HepG2 (cell line): ENCODE measurements around the gene CASKIN2. TPM values are rescaled to one million over a fixed set of nuclear protein-coding genes. Genes with fewer than 3 reads are reported as not detected.

Experiments used
- CSRNP2 ChIP-seq: sonication (generic); formaldehyde crosslinking; conservative IDR thresholded peaks from 2 replicates; pipeline ENCODE4 v1.8.0; 2022; ENCODE audit warnings: low read depth, missing genetic modification reagents
- DRAP1 ChIP-seq: IDR thresholded peaks from 2 replicates; pipeline ENCODE4 v1.6.1; 2016; ENCODE audit warnings: missing genetic modification reagents, missing compliant biosample characterization
- GATAD2A ChIP-seq: IDR thresholded peaks from 2 replicates; pipeline ENCODE4 v1.6.1; 2016
- GFI1 ChIP-seq: sonication (generic); formaldehyde crosslinking; IDR thresholded peaks from 2 replicates; pipeline ENCODE4 v1.5.0; 2020; ENCODE audit warnings: missing genetic modification reagents, mild to moderate bottlenecking, borderline replicate concordance
- HNRNPK ChIP-seq: fragments of 200-400 bp; formaldehyde crosslinking; IDR thresholded peaks from 2 replicates; pipeline ENCODE4 v1.6.1; 2018; ENCODE audit warnings: low read length, low read depth, moderate library complexity, mild to moderate bottlenecking; ENCODE audit not compliant: poor library complexity, severe bottlenecking
- MZF1 ChIP-seq: sonication (generic); formaldehyde crosslinking; IDR thresholded peaks from 2 replicates; pipeline ENCODE4 v1.8.1; 2023; ENCODE audit warnings: mild to moderate bottlenecking, missing genetic modification reagents, borderline replicate concordance
- NPAS2 ChIP-seq: sonication (generic); formaldehyde crosslinking; IDR thresholded peaks from 2 replicates; pipeline ENCODE4 v1.8.0; 2022; ENCODE audit warnings: mild to moderate bottlenecking, missing genetic modification reagents, borderline replicate concordance
- NR2F6 ChIP-seq, 2 experiments: IDR thresholded peaks; 2 replicates each; pipeline ENCODE4 v1.6.1; 2016; ENCODE audit warnings: antibody characterized with exemption in 1 of 2, mild to moderate bottlenecking in 1 of 2
- RARG ChIP-seq: sonication (generic); formaldehyde crosslinking; IDR thresholded peaks from 2 replicates; pipeline ENCODE4 v1.4.0; 2020; ENCODE audit warnings: low read depth, mild to moderate bottlenecking, missing genetic modification reagents
- SIX4 ChIP-seq: sonication (generic); formaldehyde crosslinking; IDR thresholded peaks from 2 replicates; pipeline ENCODE4 v1.4.0; 2020; ENCODE audit warnings: missing genetic modification reagents
- SRSF4 ChIP-seq: fragments of 200-400 bp; formaldehyde crosslinking; IDR thresholded peaks from one replicate; pipeline ENCODE4 v1.6.1; 2018; ENCODE audit warnings: mild to moderate bottlenecking, low read depth, low read length, moderate library complexity; ENCODE audit not compliant: poor library complexity, severe bottlenecking
- ZBTB40 ChIP-seq, 2 experiments: fragments of 450-650 bp in 1 of 2; sonication (generic) in 1 of 2; formaldehyde crosslinking in 1 of 2; IDR thresholded peaks; 2 replicates each; pipeline versions ENCODE4 v1.6.1 to v1.8.0; 2016 to 2022; ENCODE audit warnings: antibody characterized with exemption in 1 of 2, mild to moderate bottlenecking in 1 of 2, missing genetic modification reagents in 1 of 2
- ZFP41 ChIP-seq: sonication (generic); formaldehyde crosslinking; IDR thresholded peaks from 2 replicates; pipeline ENCODE4 v1.4.0; 2020; ENCODE audit warnings: mild to moderate bottlenecking, missing genetic modification reagents, borderline replicate concordance
- ZNF441 ChIP-seq: sonication (generic); formaldehyde crosslinking; IDR thresholded peaks from 2 replicates; pipeline ENCODE4 v1.7.0; 2021; ENCODE audit warnings: missing genetic modification reagents, borderline replicate concordance
- ZNF547 ChIP-seq: sonication (generic); formaldehyde crosslinking; IDR thresholded peaks from 2 replicates; pipeline ENCODE4 v1.5.1; 2020; ENCODE audit warnings: mild to moderate bottlenecking, missing genetic modification reagents
- ZNF572 ChIP-seq: sonication (generic); formaldehyde crosslinking; IDR thresholded peaks from 2 replicates; pipeline ENCODE4 v1.5.1; 2020; ENCODE audit warnings: mild to moderate bottlenecking, missing genetic modification reagents
- ZNF576 ChIP-seq: sonication (generic); formaldehyde crosslinking; IDR thresholded peaks from 2 replicates; pipeline ENCODE4 v1.4.0; 2020; ENCODE audit warnings: mild to moderate bottlenecking, missing genetic modification reagents
- polyA plus RNA-seq, 8 experiments: library from polyadenylated mRNA; depleted of rRNA in 3 of 8; stranded (reverse) in 7 of 8; unstranded in 1 of 8; fragments of >200 nt; fragmentation: Illumina TruSeq in 4 of 8; extraction: Trizol in 4 of 8; gene quantifications; 2 replicates each; pipeline versions ENCODE4 v1.2.1 to v1.2.3, GENCODE V29; 2011 to 2016; ENCODE audit warnings: low read depth in 4 of 8, missing spikeins in 1 of 8, mixed read lengths in 1 of 8; ENCODE audit not compliant: insufficient read depth in 1 of 8
- total RNA-seq, 5 experiments: library from RNA; depleted of rRNA; stranded (reverse); fragments of >200 nt; fragmentation: Illumina TruSeq; extraction: Trizol; gene quantifications; 2 replicates each; pipeline ENCODE4 v1.2.3, GENCODE V29; 2016; ENCODE audit warnings: low read depth in 1 of 5

CASKIN2 gene
- total and polyA plus RNA-seq, 2 of the 13 experiments (the other 11 are each of a cell fraction or from before 2014, with no cell fraction given): 5.2 to 7.8 TPM

GRCh38 chr17:75515496-75516254 is at the start of gene CASKIN2 (continued):
- TF ChIP-seq ZNF441 (peak; percentile 96), ZNF572 (CRISPR knock-in tag) (peak; percentile 97; the same call in 1 of the 2 replicates), ZNF547 (CRISPR knock-in tag) (peak; percentile 99), NR2F6 (IDR thresholded peaks at IDR 0.05) (0 out of 2 replicates have a peak, but pooled peaks have one; percentile 10), NR2F6 (CRISPR knock-in tag; IDR thresholded peaks at IDR 0.05) (peak; percentile 79), HNRNPK (peak; percentile 76), ZFP41 (CRISPR knock-in tag) (peak; percentile 87; the same call in 1 of the 2 replicates), RARG (CRISPR knock-in tag) (peak; percentile 87; the same call in 1 of the 2 replicates), ZBTB40 (IDR thresholded peaks at IDR 0.05) (no peak), ZBTB40 (CRISPR knock-in tag; IDR thresholded peaks at IDR 0.05) (peak; percentile 84), MZF1 (CRISPR knock-in tag) (0 out of 2 replicates have a peak, but pooled peaks have one; percentile 59), ZNF576 (CRISPR knock-in tag) (peak; percentile 91; the same call in 1 of the 2 replicates), DRAP1 (CRISPR knock-in tag) (no peak; the same call in 1 of the 2 replicates), GATAD2A (CRISPR knock-in tag) (peak; percentile 14), GFI1 (CRISPR knock-in tag) (peak; percentile 95), SIX4 (CRISPR knock-in tag) (peak; percentile 73), CSRNP2 (CRISPR knock-in tag) (no peak; the same call in 1 of the 2 replicates), NPAS2 (CRISPR knock-in tag) (no peak), SRSF4 (no peak)
